ENCODE measurements around the gene NTN4.
"Not testable (repeated sequence)": the region's sequence is repeated elsewhere in the genome, so short reads cannot be mapped to it uniquely, and the experiment has no call there.

NTN4 gene

GRCh38 chr12:95663525-95663924 is 127.0 kb downstream of the NTN4 start:
- Histone ChIP-seq H3K9me3 (ENCODE audit: control extremely low read depth in 1 of 5, control insufficient read depth in 4 of 5, insufficient read depth in 2 of 5, low read depth in 1 of 5, low read length in 4 of 5) (no peaks in the 10 kb centered on the region), H3K36me3 (ENCODE audit: control insufficient read depth in 4 of 4, insufficient read depth in 4 of 4, low read length in 3 of 4) (no peaks in the 10 kb centered on the region), H3K27ac (ENCODE audit: insufficient read depth in 1 of 2, low read depth in 1 of 2, low read length in 2 of 2, poor library complexity in 1 of 2, severe bottlenecking in 2 of 2) (no peak overlapping the region), H3K4me1 (ENCODE audit: control extremely low read depth in 1 of 4, control insufficient read depth in 4 of 4, insufficient read depth in 4 of 4, low read length in 3 of 4) (no peaks in the 10 kb centered on the region), H3K27me3 (replicated peaks in 2 of 5; ENCODE audit: control insufficient read depth in 4 of 5, insufficient read depth in 5 of 5, low read length in 4 of 5) (peaks cover 0 to 2% (median 0%) of the 10 kb centered on the region in 5 experiments), H3K4me3 (ENCODE audit: control insufficient read depth in 1 of 7, extremely low read depth in 1 of 7, insufficient read depth in 4 of 7, low read depth in 2 of 7, low read length in 6 of 7) (no peak overlapping the region)
- WGBS (ENCODE audit: insufficient coverage): 100% methylated on average over 2 of the region's 2 CpGs
- CTCF ChIA-PET: no interaction called here
- DNase-seq: no peak
- POLR2A ChIA-PET: no interaction called here

GRCh38 chr12:95661360-95661759 is 129.2 kb downstream of the NTN4 start:
- DNase-seq: no peak
- no CpG with 5 or more reads among the region's 1 CpG for WGBS (ENCODE audit: insufficient coverage)
- CTCF ChIA-PET: interaction anchor here (0.8 kb wide), 1 partner anchor 86 kb away, joined by 3 read pairs; no protein-coding TSS in a partner anchor
- Histone ChIP-seq H3K4me3 (ENCODE audit: control insufficient read depth in 1 of 7, extremely low read depth in 1 of 7, insufficient read depth in 4 of 7, low read depth in 2 of 7, low read length in 6 of 7) (no peak overlapping the region), H3K9me3 (ENCODE audit: control extremely low read depth in 1 of 5, control insufficient read depth in 4 of 5, insufficient read depth in 2 of 5, low read depth in 1 of 5, low read length in 4 of 5) (no peaks in the 10 kb centered on the region), H3K36me3 (ENCODE audit: control insufficient read depth in 4 of 4, insufficient read depth in 4 of 4, low read length in 3 of 4) (no peaks in the 10 kb centered on the region), H3K4me1 (ENCODE audit: control extremely low read depth in 1 of 4, control insufficient read depth in 4 of 4, insufficient read depth in 4 of 4, low read length in 3 of 4) (no peaks in the 10 kb centered on the region), H3K27me3 (replicated peaks in 2 of 5; ENCODE audit: control insufficient read depth in 4 of 5, insufficient read depth in 5 of 5, low read length in 4 of 5) (peaks cover 0 to 4% (median 2%) of the 10 kb centered on the region in 5 experiments), H3K27ac (ENCODE audit: insufficient read depth in 1 of 2, low read depth in 1 of 2, low read length in 2 of 2, poor library complexity in 1 of 2, severe bottlenecking in 2 of 2) (no peak overlapping the region)
- POLR2A ChIA-PET: no interaction called here

GRCh38 chr12:95658386-95658785 is 132.2 kb downstream of the NTN4 start:
- ChIA-PET CTCF (no interaction called here), POLR2A (no interaction called here)
- Histone ChIP-seq H3K36me3 (ENCODE audit: control insufficient read depth in 4 of 4, insufficient read depth in 4 of 4, low read length in 3 of 4) (no peaks in the 10 kb centered on the region), H3K27me3 (replicated peaks in 2 of 5; ENCODE audit: control insufficient read depth in 4 of 5, insufficient read depth in 5 of 5, low read length in 4 of 5) (peaks cover 0 to 4% (median 2%) of the 10 kb centered on the region in 5 experiments), H3K4me3 (ENCODE audit: control insufficient read depth in 1 of 7, extremely low read depth in 1 of 7, insufficient read depth in 4 of 7, low read depth in 2 of 7, low read length in 6 of 7) (no peak overlapping the region), H3K27ac (ENCODE audit: insufficient read depth in 1 of 2, low read depth in 1 of 2, low read length in 2 of 2, poor library complexity in 1 of 2, severe bottlenecking in 2 of 2) (no peak overlapping the region), H3K9me3 (ENCODE audit: control extremely low read depth in 1 of 5, control insufficient read depth in 4 of 5, insufficient read depth in 2 of 5, low read depth in 1 of 5, low read length in 4 of 5) (no peaks in the 10 kb centered on the region), H3K4me1 (ENCODE audit: control extremely low read depth in 1 of 4, control insufficient read depth in 4 of 4, insufficient read depth in 4 of 4, low read length in 3 of 4) (no peaks in the 10 kb centered on the region)
- WGBS (ENCODE audit: insufficient coverage): no CpG with 5 or more reads among the region's 6 CpGs
- no peak for DNase-seq

- peak in 2 of 3 donors; percentile 43 to 53 for DNase-seq
- H3K36me3 ChIP-seq (ENCODE audit: control insufficient read depth in 4 of 4, insufficient read depth in 4 of 4, low read length in 3 of 4); H3K27ac ChIP-seq (ENCODE audit: insufficient read depth in 1 of 2, low read depth in 1 of 2, low read length in 2 of 2, poor library complexity in 1 of 2, severe bottlenecking in 2 of 2); H3K4me3 ChIP-seq (ENCODE audit: control insufficient read depth in 1 of 7, extremely low read depth in 1 of 7, insufficient read depth in 4 of 7, low read depth in 2 of 7, low read length in 6 of 7); H3K4me1 ChIP-seq (ENCODE audit: control extremely low read depth in 1 of 4, control insufficient read depth in 4 of 4, insufficient read depth in 4 of 4, low read length in 3 of 4); H3K27me3 ChIP-seq (replicated peaks in 2 of 5; ENCODE audit: control insufficient read depth in 4 of 5, insufficient read depth in 5 of 5, low read length in 4 of 5); POLR2A ChIA-PET; H3K9me3 ChIP-seq (ENCODE audit: control extremely low read depth in 1 of 5, control insufficient read depth in 4 of 5, insufficient read depth in 2 of 5, low read depth in 1 of 5, low read length in 4 of 5); CTCF ChIA-PET: not testable (repeated sequence)
- WGBS (ENCODE audit: insufficient coverage): 100% methylated on average over 1 of the region's 3 CpGs
These were observed 135.9 kb downstream of the NTN4 start for GRCh38 chr12:95654665-95655064.

- H3K4me3 ChIP-seq (ENCODE audit: control insufficient read depth in 1 of 7, extremely low read depth in 1 of 7, insufficient read depth in 4 of 7, low read depth in 2 of 7, low read length in 6 of 7): no peak overlapping the region
- ChIA-PET CTCF (no interaction called here), POLR2A (no interaction called here)
- DNase-seq: peak in 2 of 3 donors; percentile 29 to 63
- no peaks in the 10 kb centered on the region for H3K9me3 ChIP-seq (ENCODE audit: control extremely low read depth in 1 of 5, control insufficient read depth in 4 of 5, insufficient read depth in 2 of 5, low read depth in 1 of 5, low read length in 4 of 5)
- H3K27ac ChIP-seq (ENCODE audit: insufficient read depth in 1 of 2, low read depth in 1 of 2, low read length in 2 of 2, poor library complexity in 1 of 2, severe bottlenecking in 2 of 2): no peak overlapping the region
- peaks cover 0 to 8% (median under 1%) of the 10 kb centered on the region in 5 experiments for H3K27me3 ChIP-seq (replicated peaks in 2 of 5; ENCODE audit: control insufficient read depth in 4 of 5, insufficient read depth in 5 of 5, low read length in 4 of 5)
- H3K36me3 ChIP-seq (ENCODE audit: control insufficient read depth in 4 of 4, insufficient read depth in 4 of 4, low read length in 3 of 4): no peaks in the 10 kb centered on the region
- no peaks in the 10 kb centered on the region for H3K4me1 ChIP-seq (ENCODE audit: control extremely low read depth in 1 of 4, control insufficient read depth in 4 of 4, insufficient read depth in 4 of 4, low read length in 3 of 4)
- 88% methylated on average over 9 of the region's 9 CpGs for WGBS (ENCODE audit: insufficient coverage)
These were observed 136.6 kb downstream of the NTN4 start for GRCh38 chr12:95653771-95654546.

- H3K4me1 ChIP-seq (ENCODE audit: control extremely low read depth in 1 of 4, control insufficient read depth in 4 of 4, insufficient read depth in 4 of 4, low read length in 3 of 4): no peaks in the 10 kb centered on the region
- POLR2A ChIA-PET: no interaction called here
These were observed 138.9 kb downstream of the NTN4 start for GRCh38 chr12:95651681-95652080.

GRCh38 chr12:95648990-95649791 is 141.4 kb downstream of the NTN4 start:
- 90% methylated on average over 2 of the region's 9 CpGs for WGBS (ENCODE audit: insufficient coverage)
- H3K27ac ChIP-seq (ENCODE audit: insufficient read depth in 1 of 2, low read depth in 1 of 2, low read length in 2 of 2, poor library complexity in 1 of 2, severe bottlenecking in 2 of 2): no peak overlapping the region

More at GRCh38 chr12:95651681-95652080, 138.9 kb downstream of the NTN4 start:
- Histone ChIP-seq H3K9me3 (ENCODE audit: control extremely low read depth in 1 of 5, control insufficient read depth in 4 of 5, insufficient read depth in 2 of 5, low read depth in 1 of 5, low read length in 4 of 5) (no peaks in the 10 kb centered on the region), H3K4me3 (ENCODE audit: control insufficient read depth in 1 of 7, extremely low read depth in 1 of 7, insufficient read depth in 4 of 7, low read depth in 2 of 7, low read length in 6 of 7) (no peak overlapping the region), H3K27ac (ENCODE audit: insufficient read depth in 1 of 2, low read depth in 1 of 2, low read length in 2 of 2, poor library complexity in 1 of 2, severe bottlenecking in 2 of 2) (no peak overlapping the region), H3K36me3 (ENCODE audit: control insufficient read depth in 4 of 4, insufficient read depth in 4 of 4, low read length in 3 of 4) (no peaks in the 10 kb centered on the region), H3K27me3 (replicated peaks in 2 of 5; ENCODE audit: control insufficient read depth in 4 of 5, insufficient read depth in 5 of 5, low read length in 4 of 5) (peaks cover 0 to 9% (median 0%) of the 10 kb centered on the region in 5 experiments)
- 100% methylated on average over 1 of the region's 6 CpGs for WGBS (ENCODE audit: insufficient coverage)
- CTCF ChIA-PET: no interaction called here
- DNase-seq: no peak

More at GRCh38 chr12:95648990-95649791, 141.4 kb downstream of the NTN4 start:
- ChIA-PET CTCF (no interaction called here), POLR2A (no interaction called here)
- H3K36me3 ChIP-seq (ENCODE audit: control insufficient read depth in 4 of 4, insufficient read depth in 4 of 4, low read length in 3 of 4): no peaks in the 10 kb centered on the region
- DNase-seq: no peak
- H3K9me3 ChIP-seq (ENCODE audit: control extremely low read depth in 1 of 5, control insufficient read depth in 4 of 5, insufficient read depth in 2 of 5, low read depth in 1 of 5, low read length in 4 of 5): no peaks in the 10 kb centered on the region
- no peaks in the 10 kb centered on the region for H3K4me1 ChIP-seq (ENCODE audit: control extremely low read depth in 1 of 4, control insufficient read depth in 4 of 4, insufficient read depth in 4 of 4, low read length in 3 of 4)
- no peak overlapping the region for H3K4me3 ChIP-seq (ENCODE audit: control insufficient read depth in 1 of 7, extremely low read depth in 1 of 7, insufficient read depth in 4 of 7, low read depth in 2 of 7, low read length in 6 of 7)
- H3K27me3 ChIP-seq (replicated peaks in 2 of 5; ENCODE audit: control insufficient read depth in 4 of 5, insufficient read depth in 5 of 5, low read length in 4 of 5): peaks cover 0 to 11% (median 3%) of the 10 kb centered on the region in 5 experiments
